HG02973 (cell line): ENCODE results near the gene TBC1D5.
"Not testable (repeated sequence)": the region's sequence is repeated elsewhere in the genome, so short reads cannot be mapped to it uniquely, and the experiment has no call there.

Source experiments
- ATAC-seq: cut with Tn5 transposase; IDR thresholded peaks from one replicate; pipeline ENCODE4 v1.9.1; 2021; ENCODE audit warnings: moderate library complexity; ENCODE audit not compliant: unreplicated experiment

TBC1D5 gene

DNA sequence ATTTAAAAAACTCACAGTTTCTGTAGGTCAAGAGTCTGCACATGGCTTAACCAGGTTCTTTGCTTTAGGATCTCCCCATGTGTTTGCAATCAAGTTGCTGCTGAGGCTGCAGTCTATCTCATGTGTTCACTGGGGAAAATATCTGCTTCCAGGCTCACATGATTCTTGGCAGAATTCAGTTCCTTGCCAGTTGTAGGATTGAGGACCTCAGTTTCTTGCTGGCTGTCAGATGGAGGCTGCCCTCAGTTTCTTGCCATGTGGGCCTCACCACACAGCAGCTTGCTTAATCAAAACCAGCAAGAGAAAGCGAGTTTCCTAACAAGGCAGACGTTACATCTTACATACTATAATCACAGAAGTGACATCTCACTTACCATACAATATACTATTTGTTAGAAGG is 10.0 kb upstream of the TBC1D5 start:
- ATAC-seq = no peak

DNA sequence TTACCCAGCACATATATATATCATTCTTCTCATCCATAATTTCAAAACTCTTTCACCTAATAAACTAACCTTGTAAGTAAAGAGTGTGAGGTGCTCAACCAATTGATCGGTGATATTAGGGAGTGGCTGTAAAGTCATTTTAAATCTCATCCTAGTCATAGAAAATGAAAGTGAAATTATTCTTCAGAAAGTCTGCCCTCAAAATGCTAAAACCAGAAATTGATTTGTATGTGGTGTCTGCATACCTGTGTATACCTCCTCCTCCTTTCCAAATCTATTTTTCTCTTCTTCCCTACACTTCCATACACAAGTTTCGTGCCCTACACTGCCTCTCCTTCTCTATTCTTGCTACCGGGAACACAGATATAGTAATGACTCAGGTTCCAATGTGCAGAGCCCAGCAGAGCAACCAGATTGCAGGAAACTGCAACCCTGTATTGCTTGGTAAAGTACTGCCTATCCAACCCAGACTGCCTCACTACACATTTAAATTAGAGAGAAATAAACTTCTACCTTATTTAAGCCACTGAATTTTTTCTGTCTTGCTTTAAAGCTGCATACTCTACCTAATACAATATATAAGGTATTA is 7.4 kb upstream of the TBC1D5 start:
- ATAC-seq = no peak

DNA sequence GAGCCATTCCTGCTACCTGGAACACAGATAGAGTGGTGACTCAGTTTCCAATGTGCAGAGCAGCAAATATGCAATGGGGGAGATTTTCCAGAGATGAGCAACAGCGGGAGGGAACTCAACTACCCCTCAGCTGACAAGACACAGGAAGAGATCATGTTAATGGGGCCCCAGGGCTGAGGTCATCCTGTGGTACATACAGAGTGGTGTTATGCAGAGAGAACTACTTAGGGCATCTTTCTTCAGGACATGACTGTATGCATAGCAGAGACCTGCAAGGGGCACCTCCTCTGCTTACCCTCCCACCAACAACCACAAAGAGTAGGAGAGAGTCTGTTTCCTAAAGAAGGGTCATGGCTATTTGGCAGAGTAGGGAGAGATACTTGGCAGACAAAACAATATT is 6.8 kb upstream of the TBC1D5 start:
- ATAC-seq = peak; percentile 34

DNA sequence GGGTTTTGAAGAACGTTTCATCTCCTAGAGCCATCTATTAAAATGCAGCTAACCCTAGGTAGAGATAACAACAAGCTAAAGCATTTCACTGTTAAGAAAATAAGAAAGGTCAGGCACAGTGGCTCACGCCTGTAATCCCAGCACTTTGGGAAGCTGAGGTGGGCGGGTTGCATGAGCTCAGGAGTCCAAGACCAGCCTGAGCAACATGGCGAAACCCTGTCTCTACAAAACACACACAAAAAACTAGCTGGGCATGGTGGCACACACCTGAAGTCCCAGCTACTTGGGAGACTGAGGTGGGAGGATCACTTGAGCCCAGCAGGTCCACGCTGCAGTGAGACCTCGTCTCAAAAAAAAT is 5.4 kb upstream of the TBC1D5 start:
- no peak for ATAC-seq

DNA sequence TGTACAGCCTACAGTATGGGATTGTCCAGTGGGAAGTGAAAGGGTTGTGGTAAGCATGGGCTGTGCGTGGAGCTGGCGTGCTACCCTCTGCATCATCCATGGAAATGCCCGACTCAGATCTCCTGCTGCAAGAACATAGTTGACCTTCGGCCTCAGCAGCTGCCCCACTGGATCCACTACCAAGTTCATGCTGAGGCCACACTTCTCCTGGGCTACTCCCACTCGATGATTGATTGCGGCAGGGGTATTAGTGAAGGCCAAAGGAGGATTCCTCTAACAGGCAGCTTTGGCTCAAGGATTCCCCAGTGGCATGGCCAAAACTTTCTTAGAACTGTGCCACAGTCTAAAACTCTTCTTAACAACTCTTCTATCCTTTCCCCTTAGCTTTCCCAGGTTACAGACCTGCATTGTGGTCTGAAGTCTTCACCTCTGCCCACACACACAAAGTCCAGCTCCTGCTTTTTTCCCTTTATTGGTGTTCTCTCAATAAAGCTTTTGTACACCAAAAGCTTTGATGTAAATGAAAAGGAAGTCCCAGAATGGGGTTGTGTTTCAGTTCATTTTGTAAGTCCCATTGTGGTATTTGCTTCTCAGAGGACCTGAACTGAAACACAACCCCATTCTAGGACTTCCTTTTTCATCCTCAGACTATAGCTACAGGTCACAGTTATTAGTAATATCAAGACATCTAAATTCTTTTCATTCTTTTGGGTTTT is 4.9 kb upstream of the TBC1D5 start:
- peak; percentile 73 for ATAC-seq

DNA sequence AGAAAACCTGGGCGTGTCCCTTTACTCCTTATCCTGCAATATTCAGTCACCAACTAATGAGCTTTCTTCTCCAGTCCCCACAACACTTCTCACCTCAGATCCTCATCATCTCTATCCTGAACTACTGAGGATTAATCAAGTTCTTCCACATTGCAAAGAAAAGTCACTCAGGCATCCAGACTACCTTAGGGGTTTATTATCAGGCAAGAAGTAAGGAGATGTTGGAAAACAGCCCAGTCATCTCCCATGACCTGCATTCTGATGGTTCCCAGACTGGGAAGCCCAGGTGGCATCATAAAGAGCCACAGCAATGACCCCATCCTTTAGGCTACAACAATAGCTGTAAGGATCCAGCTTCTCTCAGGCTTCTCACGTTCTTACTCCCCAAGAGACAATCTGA is 3.5 kb upstream of the TBC1D5 start:
- no peak for ATAC-seq

DNA sequence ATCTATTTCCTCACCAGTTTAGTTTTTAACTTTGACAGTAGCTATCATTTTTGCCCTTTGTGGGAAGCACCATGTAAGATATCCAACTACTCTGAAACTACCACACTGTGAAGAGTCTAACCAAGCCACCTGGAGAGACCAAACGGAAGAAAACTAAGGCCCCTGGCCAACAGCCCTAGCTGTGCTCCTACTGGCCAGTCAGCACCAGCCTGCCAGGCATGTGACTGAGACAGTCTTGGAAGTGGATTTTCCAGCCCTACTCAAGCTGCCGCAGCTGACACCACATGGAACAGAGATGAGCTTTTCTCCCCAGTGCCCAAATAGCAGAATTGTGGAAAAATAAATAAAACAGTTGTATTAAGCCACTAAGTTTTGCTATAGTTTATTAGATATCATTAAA is 2.9 kb upstream of the TBC1D5 start:
- ATAC-seq = no peak

DNA sequence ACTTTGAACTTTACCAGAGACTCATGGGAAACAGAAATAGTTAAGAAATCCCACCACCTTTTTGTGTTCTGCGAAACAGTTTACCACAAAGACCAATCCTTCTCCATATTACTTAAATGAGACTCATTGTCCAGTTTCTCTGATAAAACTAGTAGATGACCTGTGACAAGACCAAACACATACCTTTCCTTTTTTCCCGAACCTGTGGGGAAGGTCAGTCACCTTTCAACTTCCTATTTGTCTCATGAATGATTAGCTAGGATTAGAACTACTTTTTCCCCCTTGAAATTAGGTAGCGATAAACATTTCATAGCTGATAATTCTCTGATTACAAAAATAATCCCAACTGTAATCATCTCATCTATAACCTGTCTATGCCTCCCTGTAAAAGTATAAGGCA is 2.3 kb upstream of the TBC1D5 start:
- no peak for ATAC-seq

DNA sequence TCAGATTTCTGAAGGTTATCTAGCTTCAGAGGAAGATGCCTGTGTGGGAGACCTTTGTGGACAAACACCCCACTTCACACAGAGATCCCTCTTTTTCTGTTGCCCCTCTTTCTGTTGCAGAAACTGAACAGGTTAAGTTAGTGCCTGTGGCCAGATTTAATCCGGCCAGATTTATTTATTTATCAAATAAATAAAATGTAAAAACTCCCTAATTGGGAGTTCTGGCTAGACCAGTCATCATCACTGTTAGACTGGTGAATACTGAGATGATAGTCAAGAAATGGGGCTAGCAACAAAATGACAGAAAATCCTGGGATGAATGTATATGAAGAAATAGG is 1.2 kb upstream of the TBC1D5 start:
- ATAC-seq = no peak

DNA sequence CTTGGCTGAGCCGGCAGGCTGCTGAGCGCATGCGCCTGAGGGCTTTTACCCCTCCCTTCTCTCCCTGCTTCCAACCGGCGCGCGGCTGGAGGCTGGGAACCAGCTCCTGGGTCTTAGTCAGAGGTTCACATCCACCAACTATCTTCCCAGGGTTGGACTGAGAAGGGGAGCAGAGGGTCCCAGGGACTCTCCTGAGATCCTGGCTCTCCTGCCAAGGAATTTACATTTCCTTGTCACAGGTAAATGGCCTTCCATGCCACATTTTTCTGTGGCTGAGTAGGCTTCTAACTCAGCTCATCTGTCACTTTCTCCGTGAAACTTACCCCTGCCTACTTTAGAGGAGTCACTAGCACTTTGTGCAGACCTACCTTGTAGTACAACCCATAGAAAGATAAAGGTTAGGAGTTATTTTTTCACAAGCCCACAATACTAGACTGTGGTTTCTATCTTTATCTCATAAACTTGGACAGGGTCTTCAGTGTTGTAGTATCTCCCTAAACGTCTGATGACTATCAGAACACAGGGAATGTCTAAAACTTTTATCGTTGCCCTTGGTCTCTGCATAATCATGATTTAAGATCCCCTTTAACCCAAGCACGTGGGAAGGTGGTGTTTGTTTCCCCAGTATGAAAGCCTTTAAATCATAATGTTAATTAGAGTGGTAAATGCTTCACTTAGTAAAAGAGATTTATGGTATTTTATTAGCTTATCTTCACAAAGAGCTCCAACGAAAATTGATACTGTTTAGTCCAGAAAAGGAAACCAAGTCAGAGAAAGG is 638 bp upstream of the TBC1D5 start:
- ATAC-seq = no peak

DNA sequence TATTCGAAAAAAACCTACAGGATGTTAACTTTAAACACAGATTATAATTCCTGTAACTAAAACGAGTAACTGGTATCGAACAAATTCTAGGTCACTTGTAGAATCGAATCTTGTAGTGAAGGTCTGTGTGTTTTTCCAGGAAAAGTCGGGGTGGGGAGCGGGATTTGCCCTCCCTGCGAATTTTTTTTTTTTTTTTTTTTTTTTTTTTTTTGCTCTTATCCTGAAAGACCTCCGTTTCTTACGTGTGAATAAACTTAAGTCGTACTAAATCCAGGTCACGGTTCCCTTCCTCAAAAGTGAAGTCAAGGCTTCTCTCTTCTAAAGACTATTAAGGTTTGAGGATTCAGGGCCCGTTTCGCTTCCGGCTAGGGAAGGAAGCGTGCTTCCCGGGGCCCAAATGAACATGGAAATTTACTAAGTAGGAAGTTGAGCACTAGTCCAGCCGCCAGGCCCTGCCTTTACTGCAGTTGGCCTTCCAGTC is 770 bp downstream of the TBC1D5 start:
- no peak for ATAC-seq

DNA sequence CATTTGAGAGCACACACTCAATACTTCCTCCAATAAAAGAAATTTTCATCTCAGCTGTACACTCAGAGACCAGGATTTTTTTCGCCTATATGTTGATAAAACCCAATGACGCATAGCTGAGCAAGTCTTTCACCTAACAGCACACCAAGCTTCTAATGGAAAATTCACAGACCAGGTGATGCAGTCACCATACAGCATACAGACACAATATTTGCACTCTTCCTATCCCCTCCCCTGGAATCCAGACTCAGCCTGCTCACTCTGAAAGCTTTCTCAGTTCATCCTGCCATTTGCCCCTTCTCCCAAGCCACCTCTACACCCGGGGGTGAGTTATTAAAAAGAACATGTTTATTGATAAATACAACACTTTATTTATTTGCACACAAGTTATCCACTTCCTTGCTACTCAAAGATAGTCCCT is 1.7 kb downstream of the TBC1D5 start:
- ATAC-seq = no peak

DNA sequence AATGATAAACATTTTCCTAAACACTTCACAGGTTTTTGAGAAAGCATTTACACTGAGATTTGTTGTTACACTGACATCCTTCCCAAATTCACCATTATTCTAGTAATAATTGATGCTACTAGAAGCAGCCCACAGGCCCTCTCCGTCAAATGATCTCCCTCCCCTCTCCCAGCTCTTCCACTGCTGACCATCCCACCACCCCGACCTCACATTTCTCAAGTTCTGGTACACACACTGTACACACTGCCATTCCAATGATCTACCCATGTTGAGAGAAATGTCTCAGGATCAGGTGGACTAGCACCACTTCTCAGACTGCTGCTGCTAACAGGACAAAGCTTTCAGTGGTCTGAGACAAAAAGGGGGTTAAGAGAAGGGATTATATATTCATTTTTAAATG is 3.5 kb downstream of the TBC1D5 start:
- no peak for ATAC-seq

DNA sequence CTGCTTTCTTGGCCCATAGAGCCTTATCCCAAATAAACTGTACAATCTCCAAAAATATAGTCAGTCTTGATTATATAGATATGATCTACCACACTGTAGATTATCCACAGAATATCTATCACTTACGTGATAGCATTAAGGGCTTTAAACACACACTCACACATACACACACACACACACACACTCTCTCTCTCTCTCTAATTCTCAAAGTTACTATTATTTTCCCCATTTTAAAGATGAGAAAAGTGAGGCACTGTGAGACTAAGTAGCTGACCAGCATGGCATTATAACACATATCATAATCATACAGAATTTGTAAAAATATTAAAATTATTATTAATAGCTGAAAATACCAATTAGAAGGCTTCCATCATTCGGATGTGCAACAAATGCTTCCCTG is 4.2 kb downstream of the TBC1D5 start:
- no peak for ATAC-seq

DNA sequence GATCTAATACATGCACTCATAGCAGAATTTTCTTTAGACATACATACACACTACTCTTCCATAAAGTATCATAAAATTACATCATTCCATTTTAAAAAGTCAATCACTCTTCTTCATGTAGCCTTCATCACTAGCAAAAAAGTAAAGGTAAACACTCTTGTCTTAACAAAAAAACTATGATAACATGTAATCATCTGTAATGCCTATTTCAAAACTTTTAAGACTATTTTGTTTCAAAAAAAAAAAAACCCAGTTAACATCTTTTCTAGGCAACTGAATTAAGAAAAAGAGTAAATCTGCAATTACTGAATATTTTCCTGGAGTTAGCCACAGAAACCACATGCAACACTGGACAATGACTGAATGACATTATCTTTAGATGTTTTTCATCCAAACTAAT is 4.8 kb downstream of the TBC1D5 start:
- ATAC-seq = no peak

DNA sequence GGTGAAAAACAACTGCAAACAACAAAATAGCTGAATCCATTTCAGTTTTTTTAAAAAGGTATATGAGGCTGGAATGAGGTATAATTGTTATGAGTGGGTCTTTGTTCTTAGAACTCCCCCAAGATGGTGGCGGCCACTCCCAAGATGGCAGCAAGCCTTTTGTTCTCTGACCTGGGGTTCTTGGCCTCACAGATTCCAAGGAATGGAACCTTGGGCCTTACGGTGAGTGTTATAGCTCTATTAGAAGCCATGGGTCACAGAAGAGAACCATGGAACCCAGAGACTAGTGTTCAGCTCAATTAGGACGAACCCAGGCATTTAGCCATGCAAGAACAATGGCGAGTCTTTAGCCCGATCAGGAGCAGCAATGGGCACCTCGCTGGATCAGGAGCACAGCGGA is 7.1 kb downstream of the TBC1D5 start:
- not testable (repeated sequence) for ATAC-seq

DNA sequence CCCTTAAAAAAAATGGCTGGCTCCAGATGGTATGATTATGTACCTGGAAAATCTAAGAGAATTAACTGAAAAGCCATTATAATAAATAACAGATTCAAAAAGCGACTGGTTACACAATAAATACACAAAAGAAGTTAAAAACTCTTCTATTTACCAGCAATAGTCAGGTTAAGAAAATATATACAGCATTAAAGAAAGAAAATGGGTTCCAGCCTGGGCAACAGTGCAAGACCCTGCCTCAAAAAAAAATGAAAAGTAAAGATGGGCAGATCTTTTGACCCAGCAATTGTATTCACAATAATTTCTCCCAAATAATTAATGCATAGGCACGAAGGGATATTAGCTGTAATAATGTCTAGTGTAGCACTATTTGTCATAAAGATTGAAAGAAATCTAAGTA is 8.7 kb downstream of the TBC1D5 start:
- ATAC-seq = no peak

DNA sequence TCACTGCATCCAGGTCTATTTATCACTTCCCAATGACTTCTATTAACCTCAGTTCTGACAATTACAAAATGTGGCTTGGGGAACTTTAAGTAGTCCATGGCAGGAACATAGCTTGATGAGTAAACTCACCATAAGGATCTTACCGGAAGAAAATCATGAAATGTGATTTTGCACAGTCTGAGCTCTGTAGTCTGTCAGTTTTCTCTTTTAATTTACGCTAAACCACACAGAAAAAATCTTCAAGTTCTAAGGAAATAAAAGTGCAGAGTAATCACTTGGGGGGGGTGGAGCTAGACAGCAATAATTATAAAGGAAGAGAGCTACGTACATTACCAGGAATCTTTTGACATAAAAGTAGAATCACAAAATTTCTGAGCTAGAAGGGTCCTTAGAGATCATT is 9.2 kb downstream of the TBC1D5 start:
- ATAC-seq = no peak

DNA sequence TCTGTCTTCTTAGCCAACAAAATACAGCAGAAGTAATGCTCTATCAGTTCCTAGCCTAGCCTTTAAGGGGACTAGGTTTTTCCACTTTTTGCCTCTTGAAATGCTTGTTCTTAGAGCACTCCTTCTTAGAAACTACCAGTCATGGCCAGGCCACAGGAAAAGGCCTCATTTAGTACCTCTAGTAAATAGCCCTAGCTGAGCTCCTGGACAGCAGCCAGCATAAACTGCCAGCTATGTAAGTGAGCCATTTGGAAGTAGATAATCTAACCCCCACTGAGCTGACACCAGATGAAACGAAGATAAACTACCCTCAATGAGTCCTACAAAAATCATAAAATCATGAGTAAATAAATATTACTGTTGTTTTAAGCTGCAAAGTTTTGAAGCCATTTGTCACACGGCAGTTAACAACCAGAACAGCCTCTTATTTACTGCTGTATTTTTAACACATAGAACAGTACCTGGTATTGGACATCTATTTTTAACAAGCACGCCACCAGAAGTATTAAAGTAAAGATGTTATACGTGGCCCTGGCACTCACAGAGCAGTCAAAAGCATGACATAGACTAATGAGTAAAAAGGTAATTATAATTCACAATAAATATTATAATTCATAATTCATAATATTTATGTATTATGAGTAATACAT is 12.0 kb downstream of the TBC1D5 start:
- no peak for ATAC-seq

DNA sequence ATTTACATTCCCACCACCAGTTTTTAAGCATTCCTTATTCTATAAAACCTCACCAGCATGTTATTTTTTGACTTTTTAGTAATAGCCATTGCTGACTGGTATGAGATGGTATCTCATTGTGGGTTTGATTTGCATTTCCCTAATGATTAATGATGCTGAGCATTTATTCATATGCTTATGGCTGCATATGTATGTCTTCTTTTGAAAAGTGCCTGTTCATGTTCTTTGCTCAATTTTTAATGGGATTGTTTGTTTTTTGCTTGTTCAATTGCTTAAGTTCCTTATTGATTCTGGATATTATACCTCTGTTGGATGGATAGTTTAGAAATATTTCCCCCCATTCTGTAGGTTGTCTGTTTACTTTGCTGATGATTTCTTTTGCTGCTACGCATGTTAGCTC is 16.1 kb downstream of the TBC1D5 start:
- ATAC-seq = no peak

DNA sequence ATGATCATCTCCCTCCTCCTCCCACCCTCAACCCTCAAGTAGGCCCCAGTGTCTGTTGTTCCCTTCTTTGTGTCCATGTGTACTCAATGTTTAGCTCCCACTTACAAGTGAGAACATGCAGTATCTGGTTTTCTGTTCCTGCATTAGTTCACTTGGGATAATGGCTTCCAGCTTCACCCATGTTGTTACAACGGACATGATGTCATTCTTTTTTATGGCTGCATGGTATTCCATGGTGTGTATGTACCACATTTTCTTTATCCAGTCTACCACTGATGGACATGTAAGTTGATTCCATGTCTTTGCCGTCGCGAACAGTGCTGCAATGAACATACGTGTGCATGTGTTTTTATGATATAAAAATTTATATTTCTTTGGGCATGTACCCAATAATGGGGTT is 16.6 kb downstream of the TBC1D5 start:
- not testable (repeated sequence) for ATAC-seq

DNA sequence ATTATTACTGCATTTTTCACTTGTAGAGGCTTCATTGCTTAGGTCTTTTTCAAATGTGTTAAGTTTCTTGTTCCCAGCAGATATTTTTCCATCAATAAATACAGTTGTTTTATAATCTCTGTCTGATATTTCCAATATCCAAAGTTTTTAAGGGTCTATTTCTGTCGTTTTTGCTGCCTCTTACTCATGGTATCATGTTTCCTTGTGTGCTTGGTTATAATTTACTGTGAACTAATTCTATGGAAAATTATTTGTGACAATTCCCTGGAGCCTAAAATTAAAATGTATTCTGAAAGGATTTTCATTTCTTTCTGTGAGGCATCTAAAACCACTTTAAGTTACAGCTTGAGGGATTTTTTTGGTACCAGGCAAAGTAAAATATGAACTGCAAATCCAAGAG is 17.5 kb downstream of the TBC1D5 start:
- no peak for ATAC-seq
